IgD-negative memory B cell (primary cell): Measurements from ENCODE around the gene LY86. TPM values are rescaled to one million over a fixed set of nuclear protein-coding genes. Genes with fewer than 3 reads are reported as not detected.
"Not testable (repeated sequence)": the region's sequence is repeated elsewhere in the genome, so short reads cannot be mapped to it uniquely, and the experiment has no call there.

Source experiments
- H3K27ac Mint-ChIP-seq, 3 donors: one replicate each; pipeline ENCODE4 v1.8.0; 2020 to 2022; ENCODE audit warnings: mild to moderate bottlenecking in 3 of 3, mixed read lengths in 3 of 3, moderate library complexity in 1 of 3
- H3K27me3 Mint-ChIP-seq: one replicate; pipeline ENCODE4 v1.8.0; 2021; ENCODE audit warnings: mixed read lengths
- H3K36me3 Mint-ChIP-seq: one replicate; pipeline ENCODE4 v1.8.0; 2020; ENCODE audit warnings: mild to moderate bottlenecking, mixed read lengths
- H3K4me1 Mint-ChIP-seq, 3 donors: one replicate each; pipeline ENCODE4 v1.8.0; 2020 to 2022; ENCODE audit warnings: mixed read lengths in 3 of 3, mild to moderate bottlenecking in 1 of 3
- H3K4me3 Mint-ChIP-seq, 4 donors: one replicate each; pipeline ENCODE4 v1.8.0; 2020 to 2022; ENCODE audit warnings: mild to moderate bottlenecking in 4 of 4, mixed read lengths in 4 of 4, moderate library complexity in 3 of 4
- H3K9me3 Mint-ChIP-seq, 3 donors: one replicate each; pipeline ENCODE4 v1.8.0; 2020 to 2021; ENCODE audit warnings: mixed read lengths in 3 of 3, mild to moderate bottlenecking in 1 of 3
- polyA plus RNA-seq: library from polyadenylated mRNA; unstranded; fragments of 300-500 nt; fragmentation: Illumina TruSeq; gene quantifications from one replicate; pipeline ENCODE4 v1.2.3, GENCODE V29; 2021

Gene LY86
- polyA plus RNA-seq, 1 donor from 2014 or later, result 394 TPM

- Mint-ChIP-seq H3K36me3 (peaks cover 18% of the 10 kb centered on the region), H3K27ac (peak overlapping the region in 1 of 3 donors; percentile 31), H3K27me3 (no peaks in the 10 kb centered on the region), H3K4me3 (no peak overlapping the region), H3K4me1 (peaks cover 53 to 71% (median 60%) of the 10 kb centered on the region in 3 donors), H3K9me3 (no peaks in the 10 kb centered on the region)
These were observed 9.2 kb downstream of the LY86 start for GRCh38 chr6:6597682-6598081.

GRCh38 chr6:6599468-6599873, 11.0 kb downstream of the LY86 start:
- H3K27ac Mint-ChIP-seq, result peak overlapping the region in 1 of 3 donors; percentile 10
- no peaks in the 10 kb centered on the region for H3K27me3 Mint-ChIP-seq
- H3K4me3 Mint-ChIP-seq, result no peak overlapping the region
- H3K9me3 Mint-ChIP-seq, result no peaks in the 10 kb centered on the region
- peaks cover 22% of the 10 kb centered on the region for H3K36me3 Mint-ChIP-seq
- peaks cover 44 to 55% (median 46%) of the 10 kb centered on the region in 3 donors for H3K4me1 Mint-ChIP-seq

- H3K36me3 Mint-ChIP-seq, result peaks cover 28% of the 10 kb centered on the region
- H3K27ac Mint-ChIP-seq, result peak overlapping the region in 1 of 3 donors; percentile 57
- peak overlapping the region in 1 of 4 donors; percentile 38 for H3K4me3 Mint-ChIP-seq
- H3K27me3 Mint-ChIP-seq, result no peaks in the 10 kb centered on the region
- H3K9me3 Mint-ChIP-seq, result no peaks in the 10 kb centered on the region
- H3K4me1 Mint-ChIP-seq, result peaks cover 37 to 49% (median 48%) of the 10 kb centered on the region in 3 donors
These were observed 12.4 kb downstream of the LY86 start for GRCh38 chr6:6600875-6601274.

GRCh38 chr6:6602262-6602661, 13.7 kb downstream of the LY86 start:
- H3K27ac Mint-ChIP-seq, result peak overlapping the region in 1 of 3 donors; percentile 84
- H3K27me3 Mint-ChIP-seq, result no peaks in the 10 kb centered on the region
- no peaks in the 10 kb centered on the region for H3K9me3 Mint-ChIP-seq
- H3K4me3 Mint-ChIP-seq, result no peak overlapping the region
- H3K36me3 Mint-ChIP-seq, result peaks cover 23% of the 10 kb centered on the region
- H3K4me1 Mint-ChIP-seq, result peaks cover 27 to 39% (median 35%) of the 10 kb centered on the region in 3 donors

GRCh38 chr6:6603317-6603716, 14.8 kb downstream of the LY86 start:
- H3K9me3 Mint-ChIP-seq, result no peaks in the 10 kb centered on the region
- H3K27me3 Mint-ChIP-seq, result no peaks in the 10 kb centered on the region
- H3K36me3 Mint-ChIP-seq, result peaks cover 23% of the 10 kb centered on the region
- no peak overlapping the region for H3K4me3 Mint-ChIP-seq
- peaks cover 28 to 40% (median 38%) of the 10 kb centered on the region in 3 donors for H3K4me1 Mint-ChIP-seq
- H3K27ac Mint-ChIP-seq, result peak overlapping the region in 1 of 3 donors; percentile 39

- H3K4me1 Mint-ChIP-seq, result peaks cover 26 to 38% (median 36%) of the 10 kb centered on the region in 3 donors
- H3K27ac Mint-ChIP-seq, result peak overlapping the region in 1 of 3 donors; percentile 5
- H3K9me3 Mint-ChIP-seq, result no peaks in the 10 kb centered on the region
- peaks cover 21% of the 10 kb centered on the region for H3K36me3 Mint-ChIP-seq
- no peaks in the 10 kb centered on the region for H3K27me3 Mint-ChIP-seq
- no peak overlapping the region for H3K4me3 Mint-ChIP-seq
These were observed 15.5 kb downstream of the LY86 start for GRCh38 chr6:6604015-6604414.

- Mint-ChIP-seq H3K27me3 (no peaks in the 10 kb centered on the region), H3K9me3 (no peaks in the 10 kb centered on the region), H3K4me1 (peaks cover 24 to 40% (median 37%) of the 10 kb centered on the region in 3 donors), H3K4me3 (peak overlapping the region in 2 of 4 donors; percentile 44 to 52), H3K36me3 (peaks cover 21% of the 10 kb centered on the region), H3K27ac (peak overlapping the region in 2 of 3 donors; percentile 5 to 53)
These were observed 16.0 kb downstream of the LY86 start for GRCh38 chr6:6604566-6604965.

GRCh38 chr6:6605873-6606272, 17.4 kb downstream of the LY86 start:
- no peak overlapping the region for H3K27ac Mint-ChIP-seq
- H3K27me3 Mint-ChIP-seq, result no peaks in the 10 kb centered on the region
- H3K36me3 Mint-ChIP-seq, result peaks cover 21% of the 10 kb centered on the region
- H3K4me3 Mint-ChIP-seq, result peak overlapping the region in 1 of 4 donors; percentile 28
- H3K9me3 Mint-ChIP-seq, result no peaks in the 10 kb centered on the region
- H3K4me1 Mint-ChIP-seq, result peaks cover 29 to 42% (median 40%) of the 10 kb centered on the region in 3 donors

GRCh38 chr6:6606391-6607030, 18.0 kb downstream of the LY86 start:
- H3K9me3 Mint-ChIP-seq, H3K27me3 Mint-ChIP-seq, H3K4me3 Mint-ChIP-seq: not testable (repeated sequence)
- Mint-ChIP-seq H3K4me1 (peaks cover 33 to 44% (median 40%) of the 10 kb centered on the region in 3 donors), H3K36me3 (peaks cover 18% of the 10 kb centered on the region), H3K27ac (peak overlapping the region in 1 of 3 donors; percentile 47)

GRCh38 chr6:6609450-6609849, 20.9 kb downstream of the LY86 start:
- H3K27me3 Mint-ChIP-seq, result no peaks in the 10 kb centered on the region
- no peaks in the 10 kb centered on the region for H3K9me3 Mint-ChIP-seq
- peak overlapping the region; percentile 91 to 97 (median 91) for H3K27ac Mint-ChIP-seq
- peaks cover 43 to 60% (median 52%) of the 10 kb centered on the region in 3 donors for H3K4me1 Mint-ChIP-seq
- peaks cover 12% of the 10 kb centered on the region for H3K36me3 Mint-ChIP-seq
- H3K4me3 Mint-ChIP-seq, result peak overlapping the region in 3 of 4 donors; percentile 41 to 89 (median 83)

GRCh38 chr6:6610031-6610591, 21.6 kb downstream of the LY86 start:
- Mint-ChIP-seq H3K4me3 (peak overlapping the region; percentile 41 to 89 (median 64)), H3K36me3 (peaks cover 11% of the 10 kb centered on the region), H3K9me3 (no peaks in the 10 kb centered on the region), H3K4me1 (peaks cover 44 to 64% (median 52%) of the 10 kb centered on the region in 3 donors), H3K27ac (peak overlapping the region; percentile 91 to 97 (median 91)), H3K27me3 (no peaks in the 10 kb centered on the region)

- peak overlapping the region in 3 of 4 donors; percentile 47 to 89 (median 51) for H3K4me3 Mint-ChIP-seq
- no peaks in the 10 kb centered on the region for H3K27me3 Mint-ChIP-seq
- peak overlapping the region; percentile 23 to 85 (median 72) for H3K27ac Mint-ChIP-seq
- H3K4me1 Mint-ChIP-seq, result peaks cover 48 to 70% (median 58%) of the 10 kb centered on the region in 3 donors
- H3K9me3 Mint-ChIP-seq, result no peaks in the 10 kb centered on the region
- H3K36me3 Mint-ChIP-seq, result peaks cover 5% of the 10 kb centered on the region
These were observed 23.0 kb downstream of the LY86 start for GRCh38 chr6:6611486-6611885.

GRCh38 chr6:6612308-6612707, 23.8 kb downstream of the LY86 start:
- H3K4me1 Mint-ChIP-seq, result peaks cover 50 to 76% (median 66%) of the 10 kb centered on the region in 3 donors
- H3K9me3 Mint-ChIP-seq, result no peaks in the 10 kb centered on the region
- H3K27ac Mint-ChIP-seq, result peak overlapping the region in 2 of 3 donors; percentile 67 to 72
- H3K36me3 Mint-ChIP-seq, result peaks cover 4% of the 10 kb centered on the region
- H3K27me3 Mint-ChIP-seq, result no peaks in the 10 kb centered on the region
- H3K4me3 Mint-ChIP-seq, result peak overlapping the region in 1 of 4 donors; percentile 74

- not testable (repeated sequence) for H3K9me3 Mint-ChIP-seq, H3K27me3 Mint-ChIP-seq, H3K36me3 Mint-ChIP-seq
- Mint-ChIP-seq H3K4me3 (peak overlapping the region in 1 of 4 donors; percentile 33), H3K4me1 (peaks cover 50 to 76% (median 65%) of the 10 kb centered on the region in 3 donors), H3K27ac (peak overlapping the region in 1 of 3 donors; percentile 67)
These were observed 24.7 kb downstream of the LY86 start for GRCh38 chr6:6613103-6613718.
